ENCODE data around the gene UBAP2.

DNA sequence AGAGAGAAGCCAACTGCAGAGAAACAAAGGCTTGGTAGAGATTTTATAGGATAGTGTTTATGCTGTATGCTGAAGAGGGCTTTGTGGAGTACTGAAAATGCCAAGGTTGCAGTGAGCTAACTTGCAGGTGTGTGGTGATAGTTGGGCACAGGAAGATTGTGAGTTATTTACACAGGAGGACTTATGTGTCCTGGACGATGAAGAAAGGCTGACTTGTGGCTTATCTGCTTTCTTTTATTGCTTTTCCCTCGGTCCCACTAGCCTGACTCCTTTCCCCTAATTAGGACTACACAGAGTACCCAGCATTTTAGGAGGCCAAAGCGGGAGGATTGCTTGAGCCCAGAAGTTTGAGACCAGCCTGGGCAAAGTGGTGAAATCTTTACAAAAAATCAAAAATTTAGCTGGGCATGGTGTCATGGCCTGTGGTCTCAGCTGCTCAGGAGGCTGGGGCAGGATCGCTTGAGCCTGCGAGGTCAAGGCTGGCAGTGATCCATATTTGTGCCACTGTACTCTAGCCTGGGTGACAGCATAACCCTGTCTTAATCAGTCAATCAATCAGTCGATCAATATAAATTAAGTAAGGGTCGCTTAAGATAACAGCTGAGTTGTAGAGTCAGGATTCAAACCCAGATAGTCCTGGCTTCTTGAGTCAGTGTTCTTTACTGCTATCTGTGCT, 169.9 kb downstream of the UBAP2 start:
- TF ChIP-seq CTCF (IDR thresholded peaks at IDR 0.05) (no peak), POLR2A (IDR thresholded peaks at IDR 0.05) (no peak)
